Measurements from ENCODE around the gene PRPF19.

The PRPF19 gene

GRCh38 chr11:60902625-60903024, 3.8 kb downstream of the PRPF19 start:
- DNase-seq, result no peak

- no peak for DNase-seq
These were observed 5.5 kb downstream of the PRPF19 start for GRCh38 chr11:60900673-60901404.

- no peak for DNase-seq
These were observed 6.4 kb downstream of the PRPF19 start for GRCh38 chr11:60899977-60900376.

- peak; percentile 40 to 69 for DNase-seq
These were observed 7.1 kb downstream of the PRPF19 start for GRCh38 chr11:60899046-60899936.

- no peak for DNase-seq
These were observed 8.9 kb downstream of the PRPF19 start for GRCh38 chr11:60897496-60897895.

- DNase-seq, result no peak
These were observed 10.7 kb downstream of the PRPF19 start for GRCh38 chr11:60895687-60896086.

GRCh38 chr11:60891103-60891741, 15.2 kb downstream of the PRPF19 start:
- DNase-seq, result no peak

GRCh38 chr11:60890696-60891095, 15.7 kb downstream of the PRPF19 start:
- no peak for DNase-seq

- no peak for DNase-seq
These were observed 16.5 kb downstream of the PRPF19 start for GRCh38 chr11:60889869-60890311.

- peak; percentile 41 to 44 for DNase-seq
These were observed 18.8 kb downstream of the PRPF19 start for GRCh38 chr11:60887556-60887955.

GRCh38 chr11:60880643-60881282, 25.6 kb downstream of the PRPF19 start:
- DNase-seq, result no peak

- DNase-seq, result no peak
These were observed 26.3 kb downstream of the PRPF19 start for GRCh38 chr11:60879971-60880588.

- DNase-seq, result no peak
These were observed 27.3 kb downstream of the PRPF19 start for GRCh38 chr11:60879104-60879503.

GRCh38 chr11:60878245-60879101, 27.9 kb downstream of the PRPF19 start:
- no peak for DNase-seq

- no peak for DNase-seq
These were observed 30.3 kb downstream of the PRPF19 start for GRCh38 chr11:60876168-60876485.

- no peak for DNase-seq
These were observed 30.8 kb downstream of the PRPF19 start for GRCh38 chr11:60875366-60876167.

GRCh38 chr11:60874421-60875365, 31.7 kb downstream of the PRPF19 start:
- no peak for DNase-seq

- no peak for DNase-seq
These were observed 32.9 kb downstream of the PRPF19 start for GRCh38 chr11:60873533-60873932.

GRCh38 chr11:60872961-60873524, 33.3 kb downstream of the PRPF19 start:
- no peak for DNase-seq

All from Kasumi-1 (cell line).